ENCODE data around the gene EIF1AD. TPM values are rescaled to one million over a fixed set of nuclear protein-coding genes. Genes with fewer than 3 reads are reported as not detected.

EIF1AD gene
- total RNA-seq, 2 experiments from 2014 or later: 51.1 to 63.2 TPM

GRCh38 chr11:65979261-65979759, 22.6 kb downstream of the EIF1AD start:
- intact Hi-C loops (cut with micrococcal nuclease; ENCODE audit: unreplicated experiment): no loop called here
- Histone ChIP-seq H3K9me2 (ENCODE audit: insufficient read depth, low read length) (no peaks in the 10 kb centered on the region), H3K4me3 (ENCODE audit: low read depth, low read length, poor library complexity, severe bottlenecking) (no peak overlapping the region), H4K20me1 (ENCODE audit: insufficient read depth, low read length) (no peaks in the 10 kb centered on the region), H3K4me1 (ENCODE audit: insufficient read depth, low read length, poor library complexity, severe bottlenecking) (no peaks in the 10 kb centered on the region), H3K4me2 (ENCODE audit: low read length) (no peak overlapping the region), H3K79me2 (ENCODE audit: insufficient read depth, low read depth, low read length) (no peaks in the 10 kb centered on the region), H3K36me3 (ENCODE audit: insufficient read depth, low read length) (peaks cover 41% of the 10 kb centered on the region; the same call in 1 of the 2 replicates), H3K27ac (ENCODE audit: low read depth, low read length, poor library complexity, severe bottlenecking) (no peak overlapping the region), H2AFZ (ENCODE audit: low read length) (no peak overlapping the region), H3K9me3 (ENCODE audit: low read length) (no peaks in the 10 kb centered on the region)
- ChIA-PET POLR2A (no interaction called here), CTCF (ENCODE audit: unreplicated experiment) (no interaction called here)
- TF ChIP-seq CTCF (conservative IDR thresholded peaks at IDR 0.05; ENCODE audit: low read length): no peak
- no peak for TF ChIP-seq EZH2phosphoT487 (IDR thresholded peaks at IDR 0.05; ENCODE audit: borderline replicate concordance, low read depth, low read length)
- DNase-seq (ENCODE audit: low spot score): no peak
- BruUV-seq (replicated peaks): no TSS peak

- H3K9me2 ChIP-seq (ENCODE audit: insufficient read depth, low read length): no peaks in the 10 kb centered on the region
- POLR2A ChIA-PET: no interaction called here
- BruUV-seq (replicated peaks): no TSS peak
- H4K20me1 ChIP-seq (ENCODE audit: insufficient read depth, low read length): no peaks in the 10 kb centered on the region
- no peaks in the 10 kb centered on the region for H3K4me1 ChIP-seq (ENCODE audit: insufficient read depth, low read length, poor library complexity, severe bottlenecking)
- CTCF ChIA-PET (ENCODE audit: unreplicated experiment): no interaction called here
- intact Hi-C loops (cut with micrococcal nuclease; ENCODE audit: unreplicated experiment): no loop called here
- no peak overlapping the region for H3K4me3 ChIP-seq (ENCODE audit: low read depth, low read length, poor library complexity, severe bottlenecking)
- no peak for TF ChIP-seq CTCF (conservative IDR thresholded peaks at IDR 0.05; ENCODE audit: low read length)
- no peak for TF ChIP-seq EZH2phosphoT487 (IDR thresholded peaks at IDR 0.05; ENCODE audit: borderline replicate concordance, low read depth, low read length)
- H2AFZ ChIP-seq (ENCODE audit: low read length): no peak overlapping the region
- no peak overlapping the region for H3K4me2 ChIP-seq (ENCODE audit: low read length)
- H3K9me3 ChIP-seq (ENCODE audit: low read length): no peaks in the 10 kb centered on the region
- no peaks in the 10 kb centered on the region for H3K79me2 ChIP-seq (ENCODE audit: insufficient read depth, low read depth, low read length)
- no peak for DNase-seq (ENCODE audit: low spot score)
- peaks cover 44% of the 10 kb centered on the region for H3K36me3 ChIP-seq (ENCODE audit: insufficient read depth, low read length)
- H3K27ac ChIP-seq (ENCODE audit: low read depth, low read length, poor library complexity, severe bottlenecking): no peak overlapping the region
Observed at GRCh38 chr11:65978391-65979238, 23.3 kb downstream of the EIF1AD start.

All from OCI-LY7 (cell line).